Natural killer cell treated with Interleukin-12 subunit alpha and Interleukin-12 subunit beta and Interleukin-15 and Interleukin-18, amount 100 ng/mL, for 72 hours (primary cell): Measurements from ENCODE around the gene CTSW. TPM values are rescaled to one million over a fixed set of nuclear protein-coding genes. Genes with fewer than 3 reads are reported as not detected.

Experiments
- ATAC-seq, 2 donors: fragments of 150-1000 bp; cut with Tn5 transposase in 1 of 2; sonication (Bioruptor Pico), chemical (Tn5 transposase) in 1 of 2; 2 replicates each; pipeline ENCODE4 v1.10.0; 2021
- DNase-seq: peaks from one replicate; pipeline ENCODE4 v3.0.0; 2022; ENCODE audit warnings: low spot score
- H3K27ac Mint-ChIP-seq, 2 donors: 1 replicate in 1 of 2; 2 replicates in 1 of 2; pipeline ENCODE4 v1.8.0; 2022; ENCODE audit warnings: mixed read lengths in 2 of 2, mild to moderate bottlenecking in 1 of 2, moderate library complexity in 1 of 2
- H3K27me3 Mint-ChIP-seq, 2 donors: 1 replicate in 1 of 2; 2 replicates in 1 of 2; pipeline ENCODE4 v1.8.0; 2022; ENCODE audit warnings: mixed read lengths in 2 of 2
- H3K36me3 Mint-ChIP-seq: one replicate; pipeline ENCODE4 v1.8.0; 2022; ENCODE audit warnings: mixed read lengths
- H3K4me1 Mint-ChIP-seq, 2 donors: 1 replicate in 1 of 2; 2 replicates in 1 of 2; pipeline ENCODE4 v1.8.0; 2022; ENCODE audit warnings: low read depth in 2 of 2, mixed read lengths in 2 of 2, mild to moderate bottlenecking in 1 of 2
- H3K4me3 Mint-ChIP-seq: one replicate; pipeline ENCODE4 v1.8.0; 2022; ENCODE audit warnings: mixed read lengths
- H3K9me3 Mint-ChIP-seq: 2 replicates; pipeline ENCODE4 v1.8.0; 2022; ENCODE audit warnings: mixed read lengths
- total RNA-seq, 2 donors: library from RNA; stranded (reverse); gene quantifications; one replicate each; pipeline ENCODE4 v1.2.3, GENCODE V29; 2022

CTSW gene
- total RNA-seq, 2 donors from 2014 or later = 124 to 886 TPM

- ATAC-seq (no peak), DNase-seq (no peak)
- Mint-ChIP-seq H3K9me3 (no peaks in the 10 kb centered on the region), H3K27me3 (no peaks in the 10 kb centered on the region), H3K4me1 (peaks cover 32 to 38% of the 10 kb centered on the region in 2 donors), H3K27ac (no peak overlapping the region), H3K36me3 (peaks cover 26% of the 10 kb centered on the region), H3K4me3 (no peak overlapping the region)
Measured at GRCh38 chr11:65851811-65852507, 27.7 kb upstream of the CTSW start.

- ATAC-seq = no peak
- no peak overlapping the region for H3K27ac Mint-ChIP-seq
Measured at GRCh38 chr11:65852508-65853245, 27.0 kb upstream of the CTSW start.

DNA sequence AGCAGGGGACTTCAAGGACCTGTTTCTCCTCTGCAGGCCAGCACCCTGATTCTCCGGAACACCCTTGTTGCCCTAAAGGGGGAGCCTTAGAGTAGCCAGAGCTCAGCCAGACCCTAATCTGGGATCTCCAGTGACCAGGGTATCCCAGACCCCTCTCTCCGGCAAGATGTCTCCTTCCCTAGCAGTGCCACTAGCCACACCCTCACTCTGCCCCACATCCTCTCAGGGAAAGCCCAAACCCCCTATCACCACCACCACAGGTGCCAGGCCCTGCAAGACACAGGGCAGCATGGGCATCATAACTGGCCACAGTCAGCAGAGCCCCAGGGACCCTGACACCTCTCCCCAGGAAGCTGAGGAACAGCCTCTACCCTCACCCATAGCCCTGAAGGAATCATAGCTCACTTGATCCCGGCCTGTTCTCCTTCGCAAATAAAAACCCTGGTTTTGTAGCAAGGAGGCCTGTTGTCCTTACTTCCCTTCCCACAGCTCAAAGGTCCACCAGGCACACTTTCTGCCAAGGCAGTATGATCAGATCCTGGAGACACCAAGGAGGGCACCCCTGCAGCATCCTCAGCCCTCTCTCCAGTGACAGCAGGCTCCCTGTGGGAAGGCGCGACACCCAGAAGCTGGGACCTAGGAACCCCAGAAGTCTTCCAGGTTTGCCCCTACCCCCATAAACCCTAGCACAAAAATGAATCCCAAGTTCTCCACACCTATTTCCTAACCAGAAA is 26.2 kb upstream of the CTSW start:
- Mint-ChIP-seq H3K4me1 (peaks cover 35 to 41% of the 10 kb centered on the region in 2 donors), H3K4me3 (no peak overlapping the region), H3K36me3 (peaks cover 26% of the 10 kb centered on the region), H3K27ac (peak overlapping the region; percentile 64 to 92), H3K9me3 (no peaks in the 10 kb centered on the region), H3K27me3 (no peaks in the 10 kb centered on the region)
- no peak for ATAC-seq
- DNase-seq = no peak

More at GRCh38 chr11:65852508-65853245, 27.0 kb upstream of the CTSW start:
- no peak for DNase-seq
- Mint-ChIP-seq H3K36me3 (peaks cover 26% of the 10 kb centered on the region), H3K27me3 (no peaks in the 10 kb centered on the region), H3K9me3 (no peaks in the 10 kb centered on the region), H3K4me3 (no peak overlapping the region), H3K4me1 (peaks cover 32 to 38% of the 10 kb centered on the region in 2 donors)

DNA sequence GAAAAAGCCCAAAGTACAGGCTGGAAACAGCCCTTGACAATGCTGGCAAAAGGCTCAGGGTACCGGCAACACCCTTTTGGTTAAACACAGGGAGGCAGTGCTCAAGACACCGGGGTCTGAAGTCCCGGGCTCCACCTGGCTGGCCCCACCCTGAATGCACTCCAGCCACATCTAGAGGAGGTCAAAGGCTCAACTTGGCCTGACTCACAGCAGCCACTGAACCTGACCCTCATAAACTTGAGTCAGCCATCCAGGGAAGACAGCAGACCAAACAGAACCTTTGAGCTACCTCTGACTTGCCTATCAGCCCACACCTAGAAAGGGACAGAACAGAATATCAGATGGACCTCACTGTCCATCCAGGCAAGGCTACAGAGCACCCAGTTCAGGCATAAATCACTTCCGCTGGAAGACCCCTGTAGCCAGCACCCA is 25.5 kb upstream of the CTSW start:
- ATAC-seq = no peak
- Mint-ChIP-seq H3K9me3 (no peaks in the 10 kb centered on the region), H3K27ac (peak overlapping the region; percentile 64 to 92), H3K4me1 (peaks cover 41 to 47% of the 10 kb centered on the region in 2 donors), H3K36me3 (peaks cover 26% of the 10 kb centered on the region), H3K4me3 (peak overlapping the region; percentile 96), H3K27me3 (no peaks in the 10 kb centered on the region)
- no peak for DNase-seq

DNA sequence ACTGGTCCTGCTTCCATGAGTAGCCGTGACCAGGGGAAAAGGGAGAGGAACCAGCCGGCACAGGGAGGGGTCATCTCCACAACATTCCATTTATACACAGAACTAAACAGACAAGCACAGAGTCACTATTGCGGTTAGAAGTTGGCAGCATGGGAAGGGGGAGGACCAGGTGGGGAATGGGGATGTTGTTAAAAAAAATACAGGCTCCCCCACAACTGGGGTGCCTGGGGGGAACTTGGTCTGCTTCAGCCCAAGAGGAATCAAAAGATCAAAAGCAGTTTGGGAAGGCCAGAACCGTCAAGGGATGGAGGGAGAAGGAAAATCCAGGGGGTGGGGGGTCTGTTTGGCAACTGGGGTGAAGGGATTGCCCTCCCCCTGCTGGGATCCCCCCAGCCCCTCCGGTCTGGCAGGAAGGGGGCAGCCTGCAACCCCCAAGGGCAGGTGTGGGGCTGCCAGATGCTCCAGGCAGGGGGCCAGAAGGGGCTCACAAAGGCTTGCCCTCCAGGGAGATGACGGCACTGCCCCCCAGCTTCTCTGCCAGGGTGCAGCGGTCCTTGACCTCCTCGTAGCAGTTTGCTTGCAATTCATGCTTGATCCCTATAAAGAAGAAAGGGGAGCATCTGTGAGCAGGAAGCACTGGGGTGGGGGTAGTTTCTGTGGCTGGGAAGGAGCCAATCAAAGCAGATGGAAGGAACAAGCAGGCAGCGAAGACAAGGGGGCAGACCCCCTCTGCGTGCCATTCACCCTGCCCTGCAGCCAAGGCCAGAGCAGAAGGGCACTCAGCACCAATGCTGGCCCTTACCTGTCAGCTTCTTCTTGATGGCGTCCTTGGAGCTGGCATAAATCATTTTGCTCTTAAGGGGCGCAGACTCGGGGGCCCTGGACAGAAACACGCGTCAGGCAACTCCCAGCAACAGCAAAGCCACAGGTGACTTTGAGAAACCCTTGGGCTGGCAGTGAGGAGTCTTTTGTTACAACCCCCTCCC is 24.5 kb upstream of the CTSW start:
- no peak for ATAC-seq
- peaks cover 26% of the 10 kb centered on the region for H3K36me3 Mint-ChIP-seq

GRCh38 chr11:65855927-65856363 is 23.7 kb upstream of the CTSW start:
- Mint-ChIP-seq H3K36me3 (peaks cover 26% of the 10 kb centered on the region), H3K27me3 (no peaks in the 10 kb centered on the region), H3K4me3 (peak overlapping the region; percentile 96), H3K9me3 (no peaks in the 10 kb centered on the region), H3K4me1 (peaks cover 52 to 55% of the 10 kb centered on the region in 2 donors), H3K27ac (peak overlapping the region; percentile 88 to 91)
- ATAC-seq = no peak
- DNase-seq = no peak

More for the DNA sequence above, 24.5 kb upstream of the CTSW start:
- Mint-ChIP-seq H3K27me3 (no peaks in the 10 kb centered on the region), H3K9me3 (no peaks in the 10 kb centered on the region), H3K4me1 (peaks cover 48 to 52% of the 10 kb centered on the region in 2 donors), H3K4me3 (peak overlapping the region; percentile 96), H3K27ac (peak overlapping the region; percentile 64 to 92)
- no peak for DNase-seq

DNA sequence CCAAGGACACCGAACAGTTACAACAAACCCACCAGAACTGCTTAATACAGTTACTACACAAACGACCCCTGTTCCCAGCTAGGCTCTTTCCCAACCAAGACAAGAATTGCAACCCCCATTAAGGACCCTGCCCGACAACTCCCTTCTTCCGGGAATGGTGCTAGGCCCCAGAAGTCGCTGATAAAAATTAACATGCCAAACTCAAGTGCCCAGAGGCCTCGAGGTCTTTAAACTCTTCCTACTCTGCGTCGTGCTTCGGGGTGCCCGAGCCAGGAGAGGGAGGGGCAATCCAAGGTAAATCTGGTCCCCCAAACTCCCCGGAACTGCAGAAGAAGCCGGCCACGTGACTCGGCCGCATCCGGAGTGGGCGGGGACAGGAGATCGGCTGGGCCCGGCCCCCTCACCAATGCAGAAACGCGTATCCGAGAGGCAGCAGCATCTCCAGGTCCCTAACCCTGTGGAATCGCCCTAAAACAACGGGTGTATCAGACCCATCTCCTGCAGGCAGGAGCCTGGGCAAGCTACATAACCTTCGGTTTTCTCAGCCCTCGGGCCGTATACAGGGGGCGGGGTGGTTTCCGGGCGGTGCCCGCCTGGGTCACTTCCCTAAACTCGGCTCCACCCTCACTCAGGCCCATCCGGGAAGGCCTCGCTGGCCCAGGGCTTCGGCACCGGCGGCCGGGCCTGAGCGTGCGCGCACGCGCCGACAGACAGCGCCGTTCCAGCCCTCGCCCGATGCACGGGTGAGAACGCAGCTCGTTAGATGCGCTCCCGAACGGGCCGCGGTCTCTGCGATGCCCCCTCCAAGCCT is 22.7 kb upstream of the CTSW start:
- DNase-seq (peak; percentile 89), ATAC-seq (peak; percentile 41 to 61)
- Mint-ChIP-seq H3K4me1 (peaks cover 54 to 59% of the 10 kb centered on the region in 2 donors), H3K27ac (peak overlapping the region; percentile 88 to 91), H3K9me3 (no peaks in the 10 kb centered on the region), H3K27me3 (no peaks in the 10 kb centered on the region), H3K36me3 (peaks cover 26% of the 10 kb centered on the region), H3K4me3 (peak overlapping the region; percentile 96)

GRCh38 chr11:65857500-65857852 is 22.2 kb upstream of the CTSW start:
- Mint-ChIP-seq H3K27ac (peak overlapping the region in 1 of 2 donors; percentile 97), H3K36me3 (peaks cover 26% of the 10 kb centered on the region), H3K4me1 (peaks cover 52 to 60% of the 10 kb centered on the region in 2 donors), H3K4me3 (peak overlapping the region; percentile 96), H3K27me3 (no peaks in the 10 kb centered on the region), H3K9me3 (no peaks in the 10 kb centered on the region)
- DNase-seq (no peak), ATAC-seq (no peak)

- Mint-ChIP-seq H3K27me3 (no peaks in the 10 kb centered on the region), H3K4me3 (peak within 1 kb of the TSS; percentile 98), H3K9me3 (no peaks in the 10 kb centered on the region), H3K36me3 (peaks cover 31% of the 10 kb centered on the region), H3K27ac (peak within 1 kb of the TSS; percentile 97), H3K4me1 (peaks cover 57 to 64% of the 10 kb centered on the region in 2 donors)
- peak; percentile 79 to 84 for ATAC-seq
- DNase-seq = peak; percentile 99
Measured at GRCh38 chr11:65857853-65858680, 21.6 kb upstream of the CTSW start, which contains the start of gene CFL1. TSS of gene CFL1 (minus strand) at chr11:65858180. CDS start at chr11:65858099, 81 bp downstream.

DNA sequence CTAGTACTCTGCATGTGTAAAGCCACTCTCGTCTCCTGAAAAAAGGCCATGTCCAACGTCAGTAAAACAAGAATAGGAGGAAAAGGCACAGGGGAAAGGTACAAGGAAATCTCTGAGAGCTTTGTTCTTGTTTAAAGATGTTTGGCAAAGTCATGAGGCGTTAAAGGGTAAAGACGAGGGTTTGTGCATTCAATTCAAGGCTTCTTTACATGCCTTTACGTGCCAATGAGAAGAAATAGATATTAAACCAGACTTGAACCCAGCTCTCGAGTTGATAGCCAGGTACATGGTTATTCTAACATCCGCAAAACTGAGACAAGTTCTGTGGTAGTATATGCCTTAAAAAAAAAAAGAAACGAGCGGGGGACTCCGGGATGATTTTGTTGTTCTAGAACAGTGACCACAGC is 21.0 kb upstream of the CTSW start:
- Mint-ChIP-seq H3K36me3 (peaks cover 26% of the 10 kb centered on the region), H3K27ac (peak overlapping the region; percentile 97), H3K4me1 (peaks cover 57 to 60% of the 10 kb centered on the region in 2 donors), H3K4me3 (peak overlapping the region; percentile 98), H3K27me3 (no peaks in the 10 kb centered on the region), H3K9me3 (no peaks in the 10 kb centered on the region)
- ATAC-seq (no peak), DNase-seq (no peak)

GRCh38 chr11:65859095-65859811 is 20.4 kb upstream of the CTSW start:
- Mint-ChIP-seq H3K27ac (peak overlapping the region; percentile 97), H3K4me1 (peaks cover 53 to 57% of the 10 kb centered on the region in 2 donors), H3K4me3 (peak overlapping the region; percentile 98), H3K27me3 (no peaks in the 10 kb centered on the region), H3K9me3 (no peaks in the 10 kb centered on the region), H3K36me3 (peaks cover 22% of the 10 kb centered on the region)
- peak; percentile 81 to 83 for ATAC-seq
- DNase-seq = peak; percentile 99
